G401.6 (cell line): ENCODE results near the gene OR52N1.

Experiments
- FAIRE-seq: peaks from 2 replicates; lab custom pipeline; 2012; peaks lifted over from hg19 to GRCh38; lab: Jason Lieb, UNC

Gene OR52N1

DNA sequence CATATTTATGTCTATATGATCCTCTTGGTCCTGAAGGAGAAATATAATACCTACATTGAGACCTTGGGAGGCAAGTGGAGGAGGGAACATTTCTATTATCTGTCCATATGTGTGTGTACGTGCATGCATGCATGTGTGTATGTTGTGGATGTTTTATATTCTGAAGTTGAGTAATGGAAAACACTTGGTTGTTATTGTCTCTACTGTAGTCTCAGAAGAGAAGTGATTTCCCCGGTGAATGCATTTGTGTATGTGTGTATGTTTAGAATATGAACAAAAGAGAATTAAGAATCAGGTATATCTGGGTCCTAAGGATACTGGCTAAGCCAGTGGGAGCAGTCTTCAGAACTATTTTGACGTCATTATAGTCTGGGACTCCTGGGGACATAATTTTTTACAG lies at the start of gene OR52N1:
OR52N1 (minus strand) TSS at position 101 of the 400 bp plus-strand sequence. CDS start 2,449 bp downstream, outside the sequence.
- FAIRE-seq, result no peak

DNA sequence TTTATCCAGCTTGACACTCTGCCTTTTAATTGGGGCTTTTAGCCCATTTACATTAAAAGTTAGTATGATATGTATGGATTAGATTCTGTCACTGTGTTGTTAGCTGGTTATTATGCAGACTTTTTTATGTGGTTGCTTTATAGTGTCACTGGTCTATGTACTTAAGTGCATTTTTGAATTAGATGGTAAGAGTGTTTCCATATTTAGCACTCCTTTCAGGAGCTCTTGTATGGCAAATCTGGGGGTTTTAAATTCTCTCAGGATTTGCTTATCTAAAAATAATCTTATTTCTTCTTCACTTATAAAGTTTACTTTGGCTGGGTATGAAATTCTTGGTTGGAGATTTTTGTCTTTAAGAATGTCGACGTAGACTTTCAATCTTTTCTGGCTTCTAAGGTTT lies 46.6 kb upstream of the OR52N1 start:
- no peak for FAIRE-seq

DNA sequence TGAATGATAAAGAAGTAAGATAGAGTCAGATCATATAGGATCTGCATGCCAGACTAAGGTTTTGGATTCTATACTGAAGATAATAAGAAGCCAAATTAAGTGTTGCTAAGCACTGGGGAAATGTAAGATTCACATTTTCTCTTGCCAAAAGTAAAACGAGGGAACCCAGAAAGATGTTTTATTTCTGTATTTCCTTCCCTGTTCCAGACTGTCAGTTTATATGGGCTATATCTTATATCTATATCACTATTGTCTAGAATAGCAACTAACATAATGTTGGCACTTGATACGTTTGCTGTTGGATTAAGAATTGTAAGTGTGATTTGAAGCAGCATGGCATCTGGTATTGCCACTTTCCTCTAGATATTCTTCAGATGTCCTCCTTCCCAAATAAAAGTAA lies 42.4 kb upstream of the OR52N1 start:
- no peak for FAIRE-seq

DNA sequence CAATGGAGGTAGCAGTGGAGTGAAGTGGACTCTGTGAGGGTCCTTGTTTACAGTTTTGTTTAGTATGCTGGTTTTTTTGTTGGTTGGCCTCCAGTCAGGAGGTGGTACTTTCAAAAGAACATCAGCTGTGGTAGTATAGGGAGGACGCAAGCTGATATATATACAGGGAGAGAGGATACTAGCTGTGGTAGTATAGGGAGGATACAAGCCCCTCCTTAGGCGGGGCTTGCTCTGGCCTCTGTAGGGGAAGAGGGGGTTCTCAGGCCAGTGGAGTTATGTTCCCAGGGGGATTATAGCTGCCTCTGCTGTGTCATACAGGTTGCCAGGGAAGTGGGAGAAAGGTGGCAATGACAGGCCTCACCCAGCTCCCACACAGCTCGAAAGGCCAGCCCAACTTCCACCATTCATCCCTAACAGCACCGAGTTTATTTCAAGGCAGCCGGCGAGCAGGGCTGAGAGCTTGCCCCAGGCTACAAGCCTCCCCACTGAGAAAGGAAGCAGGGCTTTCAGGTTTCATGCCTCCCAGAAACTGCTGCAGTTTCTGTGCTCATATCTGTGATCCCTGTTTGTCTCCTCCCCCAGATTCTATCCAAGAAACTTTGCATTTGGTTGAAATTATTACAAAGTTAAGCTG lies 40.2 kb upstream of the OR52N1 start:
- no peak for FAIRE-seq

DNA sequence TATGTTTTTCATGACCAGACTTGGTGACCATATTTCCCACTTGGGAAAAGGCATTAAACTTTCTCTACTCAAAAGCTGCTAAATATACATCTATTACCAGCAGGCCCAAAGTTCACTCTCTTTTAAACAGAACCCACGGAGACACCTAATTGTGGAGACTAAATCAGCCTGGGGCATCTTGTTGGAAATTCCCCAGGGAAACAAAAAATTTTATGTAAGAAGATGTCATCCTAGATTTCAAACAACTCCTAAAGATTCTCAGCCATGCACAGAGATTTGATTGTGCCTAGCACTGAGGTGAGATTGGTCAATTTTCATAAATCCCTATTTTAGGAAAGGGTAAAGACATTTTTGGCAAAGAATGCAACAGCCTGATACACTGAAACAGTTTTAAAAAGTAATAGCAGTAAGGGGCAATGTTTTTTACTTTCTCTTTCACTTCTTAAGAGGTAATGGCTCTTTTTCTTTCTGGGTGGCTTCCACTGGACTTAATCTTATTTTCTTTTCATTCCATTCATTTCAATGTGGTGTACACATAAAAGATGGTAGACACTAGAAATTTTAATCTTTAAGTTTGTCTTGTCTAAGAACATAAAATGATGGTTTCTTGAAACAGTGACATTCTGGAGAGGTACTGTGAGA lies 27.3 kb upstream of the OR52N1 start:
- FAIRE-seq, result no peak

DNA sequence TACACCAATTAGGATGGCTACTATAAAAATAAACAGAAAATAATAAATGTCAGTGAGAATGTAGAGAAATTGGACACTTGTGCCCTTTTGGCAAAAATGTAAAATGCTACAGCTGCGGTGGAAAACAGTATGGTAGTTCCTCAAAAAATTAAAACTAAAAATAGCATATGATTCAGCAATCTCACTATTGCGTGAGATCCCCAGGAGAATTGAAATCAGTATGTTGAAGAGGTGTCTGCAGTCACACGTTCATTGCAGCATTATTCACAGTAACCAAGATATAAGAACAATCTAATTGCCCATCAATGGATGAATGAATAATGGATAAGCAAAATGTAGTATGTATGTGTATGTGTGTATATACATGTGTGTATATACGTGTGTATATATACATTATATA lies 24.5 kb upstream of the OR52N1 start:
- no peak for FAIRE-seq

DNA sequence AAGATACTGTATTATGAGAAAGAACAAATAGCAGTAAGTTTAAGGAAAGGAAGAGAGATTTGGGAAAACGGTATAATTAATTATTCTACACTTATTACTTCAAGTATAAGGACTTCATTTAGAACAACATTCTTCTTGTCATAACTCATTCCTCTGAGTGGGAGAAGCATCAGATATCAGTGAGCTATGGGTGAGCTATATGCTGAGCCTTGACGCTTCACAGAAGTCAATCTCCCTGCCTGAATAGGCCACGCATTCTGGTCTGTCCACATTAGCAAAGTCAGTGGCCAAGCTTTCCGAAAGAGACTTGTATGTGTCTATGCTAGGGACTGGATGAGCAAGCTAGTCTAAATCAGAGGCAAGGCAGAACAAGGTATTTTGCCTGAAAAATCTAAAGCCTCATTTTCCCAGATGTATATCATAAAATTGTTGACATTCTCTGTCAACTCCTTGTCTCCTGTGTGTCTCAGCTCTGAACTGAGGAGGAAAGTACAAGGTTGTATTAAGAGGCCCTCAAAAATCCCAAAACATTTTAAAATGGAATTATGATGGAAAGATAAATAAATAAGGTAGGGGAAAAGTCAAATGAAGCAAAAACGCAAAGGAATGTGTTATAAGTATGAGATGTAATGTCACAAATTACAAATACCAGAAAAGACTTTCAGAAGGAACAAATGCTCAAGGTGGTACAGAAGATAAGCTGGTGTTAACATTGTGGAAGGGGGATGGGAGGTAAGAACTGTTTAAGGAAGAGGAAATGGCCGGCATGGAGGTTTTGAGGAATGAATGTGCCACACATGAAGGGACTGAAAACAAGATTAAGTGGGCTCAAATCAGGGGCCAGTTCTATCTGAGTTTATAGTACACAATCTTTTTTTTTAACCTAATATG lies 19.1 kb upstream of the OR52N1 start:
- FAIRE-seq, result no peak

DNA sequence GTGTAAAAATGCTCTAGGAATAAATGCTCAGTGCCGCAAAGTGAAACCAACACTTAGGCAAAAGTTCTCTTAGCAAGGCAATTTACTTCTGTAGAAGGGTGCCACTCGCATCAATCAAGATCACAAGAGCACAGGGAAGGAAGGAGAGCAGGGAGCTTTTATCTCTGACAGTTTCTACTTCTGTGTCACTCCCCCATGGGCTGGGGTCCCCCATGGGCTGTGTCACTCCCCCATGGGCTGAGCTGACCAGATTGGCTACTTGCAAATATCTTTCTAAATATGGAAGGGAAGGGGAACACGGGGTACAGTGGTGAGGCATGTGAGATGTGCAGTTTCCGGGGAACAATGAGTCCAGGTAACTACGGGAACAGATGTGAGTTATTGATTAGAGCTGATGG lies 18.1 kb upstream of the OR52N1 start:
- no peak for FAIRE-seq

DNA sequence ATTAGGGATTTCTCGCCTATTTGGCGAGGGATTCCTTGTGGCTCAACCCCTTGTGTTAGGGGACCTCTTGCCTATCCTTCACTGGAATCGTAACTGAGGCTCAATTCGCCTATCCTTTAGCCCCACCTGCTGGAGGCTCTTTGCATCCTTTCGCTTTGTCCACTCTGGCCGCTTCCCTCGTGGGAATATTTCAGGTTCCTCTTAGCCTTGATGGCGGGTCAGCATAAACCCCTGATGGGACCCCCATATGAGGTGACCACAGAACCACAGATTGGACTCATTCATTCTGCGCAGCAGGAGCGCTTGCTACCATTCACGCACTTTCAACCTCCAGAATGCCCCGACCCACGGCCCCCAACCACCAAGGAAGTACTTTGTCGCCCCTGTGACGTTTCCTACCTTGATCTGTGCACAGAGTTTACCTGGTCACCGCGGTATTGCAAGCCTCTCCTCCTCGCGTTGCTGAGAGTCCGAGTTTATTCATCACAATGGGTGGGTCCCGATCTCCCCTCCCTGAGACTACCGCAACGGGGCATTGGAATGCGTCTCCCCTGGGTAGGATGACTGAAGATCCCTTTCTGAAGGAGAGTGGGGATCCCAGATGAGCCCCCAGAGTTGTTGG lies 17.5 kb upstream of the OR52N1 start, which contains the start of gene OR52N2:
OR52N2 (plus strand) TSS at position 425 of the 622 bp plus-strand sequence. CDS start 11,412 bp downstream, outside the sequence.
- no peak for FAIRE-seq

DNA sequence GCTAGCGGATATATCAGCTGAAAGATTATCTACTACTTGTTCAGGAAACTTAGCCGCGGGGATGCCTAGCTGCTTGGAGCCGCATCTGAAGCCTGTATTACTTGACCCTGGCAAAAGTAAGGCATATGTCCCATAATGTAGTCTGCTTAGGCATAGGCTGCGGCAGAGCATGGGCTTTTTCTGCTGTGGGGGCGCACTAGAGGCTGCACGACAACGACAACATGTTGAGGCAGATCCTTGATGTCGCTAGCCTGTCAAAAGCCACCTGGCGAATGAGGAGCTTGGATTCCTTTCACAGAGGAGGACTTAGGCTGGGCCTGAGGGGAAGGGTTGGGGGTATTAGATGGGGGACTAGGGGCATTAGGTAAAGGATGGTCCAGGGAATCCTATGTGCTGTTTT lies 16.5 kb upstream of the OR52N1 start:
- FAIRE-seq, result no peak

DNA sequence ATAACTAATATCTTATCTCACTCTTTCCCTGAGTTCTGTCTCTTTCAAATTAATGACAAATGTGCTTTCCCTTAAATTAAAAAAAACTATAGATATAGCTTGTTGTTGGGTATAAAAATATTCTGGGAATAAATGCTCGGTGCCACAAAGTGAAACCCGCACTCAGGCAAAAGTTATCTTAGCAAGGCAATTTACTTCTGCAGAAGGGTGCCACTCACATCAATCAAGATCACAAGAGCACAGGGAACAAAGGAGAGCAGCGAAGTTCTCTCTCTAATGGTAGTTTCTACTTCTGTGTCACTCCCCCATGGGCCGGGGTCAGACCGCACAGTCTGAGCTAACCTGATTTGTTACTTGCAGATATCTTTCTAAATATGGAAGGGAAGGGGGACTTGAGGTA lies 12.9 kb upstream of the OR52N1 start:
- FAIRE-seq, result no peak

DNA sequence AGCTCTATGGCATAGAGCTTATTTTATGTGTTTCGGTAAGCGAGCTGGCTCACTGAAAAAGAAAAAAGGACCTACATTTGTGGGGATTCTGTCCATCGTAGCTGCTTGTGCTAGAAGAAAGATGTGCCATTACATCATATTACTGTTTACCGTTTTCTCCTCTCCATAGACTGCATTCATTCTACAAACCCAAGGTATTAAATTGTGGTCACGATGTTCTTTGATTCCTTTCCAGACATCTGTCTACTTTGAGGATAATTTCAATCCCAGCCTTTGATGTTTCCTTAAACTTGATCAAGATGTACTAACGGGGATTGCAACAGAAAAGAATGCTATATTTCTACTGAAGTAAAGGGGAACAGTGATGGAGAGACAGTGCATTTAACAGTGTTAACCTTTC lies 5.5 kb upstream of the OR52N1 start:
- FAIRE-seq, result no peak

DNA sequence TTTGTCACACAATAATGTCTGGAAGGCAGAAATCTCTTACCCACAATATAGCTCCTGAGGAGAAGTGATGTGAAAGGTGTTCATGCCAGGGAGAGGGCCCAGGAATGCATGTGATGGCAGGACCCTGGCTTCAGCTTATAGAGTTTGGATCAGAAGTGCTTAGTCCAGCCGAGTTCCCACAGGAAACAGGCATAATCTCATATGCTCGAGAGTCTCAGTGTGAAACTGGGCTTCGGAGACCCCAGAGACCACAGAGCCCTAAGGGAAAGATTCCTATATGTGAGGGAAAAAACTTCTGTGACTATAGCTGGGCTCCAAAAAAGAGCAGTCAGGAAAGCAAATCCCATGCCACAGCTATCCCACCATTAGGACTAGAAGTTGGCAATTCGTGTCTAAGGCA lies 7.8 kb downstream of the OR52N1 start, which contains the start of gene OR52N5:
OR52N5 (minus strand) TSS at position 101 of the 400 bp plus-strand sequence. CDS start 4,721 bp downstream, outside the sequence.
- no peak for FAIRE-seq

DNA sequence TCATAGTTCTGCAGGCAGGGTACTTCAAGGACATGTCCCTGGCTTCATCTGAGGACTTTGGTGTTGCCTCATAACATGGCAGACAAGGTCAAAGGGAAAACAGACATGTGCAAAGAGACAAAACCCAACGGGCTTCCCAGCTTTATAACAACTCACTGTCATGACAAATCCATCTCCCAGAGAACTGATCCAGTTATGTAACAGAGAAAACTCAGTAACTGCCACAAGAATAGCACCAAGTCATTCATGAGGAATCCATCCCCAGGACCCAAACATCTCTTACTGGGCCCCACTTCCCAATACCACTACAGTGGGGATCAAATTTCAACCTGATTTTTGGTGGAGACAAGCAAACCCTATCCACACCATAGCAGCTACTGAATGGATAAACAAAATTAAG lies 24.0 kb downstream of the OR52N1 start:
- no peak for FAIRE-seq

DNA sequence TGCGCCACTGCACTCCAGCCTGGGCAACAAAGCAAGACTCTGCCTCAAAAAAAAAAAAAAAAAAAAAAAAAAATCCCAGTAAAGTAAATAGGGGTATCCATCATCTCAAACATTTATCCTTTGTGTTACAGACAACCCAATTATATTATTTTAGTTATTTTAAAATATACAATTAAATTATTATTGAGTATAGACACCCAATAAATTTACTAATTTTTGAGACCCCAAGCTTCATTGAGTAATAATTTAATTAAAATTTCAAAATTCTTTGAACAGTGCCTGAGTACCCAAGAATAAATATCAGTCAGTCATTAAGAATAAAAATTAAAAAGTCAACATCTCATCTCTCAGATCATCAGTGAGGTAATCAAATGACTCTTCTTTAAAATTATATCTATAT lies 37.1 kb downstream of the OR52N1 start, which contains the start of gene OR52N4:
OR52N4 (plus strand) TSS at position 301 of the 400 bp plus-strand sequence. CDS start 498 bp downstream, outside the sequence.
- no peak for FAIRE-seq

DNA sequence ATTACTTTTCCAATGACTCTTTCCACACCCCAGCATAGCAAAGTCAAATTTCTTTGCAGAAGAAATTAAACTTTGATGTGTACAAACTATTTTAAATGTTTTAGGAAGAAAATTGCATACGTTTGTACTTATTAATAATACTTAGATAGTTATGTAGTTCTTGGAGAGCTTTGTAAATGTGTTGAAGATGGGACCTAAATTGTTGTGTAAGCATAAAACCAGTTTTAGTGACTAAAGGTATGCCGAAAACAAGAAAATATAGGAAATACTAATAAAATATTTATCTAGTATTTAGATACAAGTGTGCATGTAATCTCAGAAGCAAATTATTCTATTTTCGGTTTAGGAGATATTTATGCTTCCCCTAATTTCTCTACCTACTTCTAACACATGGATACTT lies 41.2 kb downstream of the OR52N1 start:
- FAIRE-seq, result no peak

DNA sequence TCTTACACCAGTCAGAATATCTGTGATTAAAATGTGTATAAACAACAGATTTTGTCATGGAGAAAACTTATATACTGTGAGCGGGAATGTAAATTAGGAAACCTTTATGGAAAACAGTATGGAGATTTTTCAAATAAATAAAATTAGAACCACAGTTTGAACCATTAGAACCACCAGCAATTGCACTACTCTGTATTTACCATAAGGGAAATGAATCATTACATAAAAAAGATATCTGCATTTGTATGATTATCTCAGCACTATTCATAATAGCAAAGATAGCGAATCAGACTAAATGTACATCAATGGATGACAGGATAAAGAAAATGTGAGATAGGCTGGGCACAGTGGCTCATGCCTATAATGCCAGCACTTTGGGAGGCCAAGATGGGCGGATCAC lies 44.5 kb downstream of the OR52N1 start:
- FAIRE-seq, result no peak

DNA sequence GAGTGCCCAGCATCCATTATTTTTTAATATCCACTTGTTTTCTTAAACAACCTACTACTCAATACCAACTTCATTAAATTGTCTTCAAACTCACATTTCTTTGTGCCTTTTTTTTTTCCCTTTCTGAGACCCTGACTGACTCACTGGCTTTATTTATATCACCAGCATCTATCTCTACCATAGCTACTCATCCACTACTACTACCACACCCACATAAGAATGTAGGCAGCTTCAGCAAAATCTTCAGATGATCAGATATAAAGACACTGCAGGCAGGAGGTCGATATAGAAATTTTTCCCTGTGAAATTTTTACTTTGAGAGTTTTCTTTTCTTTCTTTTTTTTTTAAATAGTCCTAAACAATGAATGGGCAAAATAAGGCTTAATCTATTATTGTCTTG lies 52.6 kb downstream of the OR52N1 start:
- no peak for FAIRE-seq

DNA sequence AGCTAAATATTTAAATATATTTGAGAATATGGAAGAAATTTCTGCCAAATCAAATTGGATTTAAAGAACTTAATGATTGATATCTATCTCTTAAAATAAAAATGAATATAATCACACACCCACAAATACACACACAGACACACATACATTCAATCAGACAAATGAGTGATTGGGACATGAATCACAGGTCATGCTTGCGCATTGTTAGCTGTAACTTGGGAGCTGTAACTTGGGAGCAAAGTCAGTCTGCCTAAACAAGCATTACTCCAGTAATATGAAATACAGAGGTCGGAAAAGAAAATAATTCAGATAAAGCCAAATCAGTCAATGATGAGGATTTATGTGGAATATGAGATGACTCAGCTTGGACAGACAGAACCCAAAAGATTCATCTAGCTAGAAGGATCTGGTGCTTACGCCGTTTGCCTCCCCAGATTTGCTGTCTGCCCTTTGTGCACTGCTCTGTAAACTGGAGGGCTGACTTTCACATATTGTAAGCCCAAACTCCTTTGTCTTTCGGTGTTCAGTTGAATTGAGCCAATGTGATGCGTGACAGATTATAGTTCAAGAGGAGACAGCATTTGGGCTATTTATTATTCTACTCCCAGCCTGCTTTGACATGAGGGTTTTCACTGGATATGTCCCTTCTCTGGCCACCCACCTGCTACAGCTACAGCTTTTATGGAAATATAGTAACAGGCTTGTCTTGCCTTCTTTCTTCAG lies 53.2 kb downstream of the OR52N1 start:
- FAIRE-seq, result no peak

DNA sequence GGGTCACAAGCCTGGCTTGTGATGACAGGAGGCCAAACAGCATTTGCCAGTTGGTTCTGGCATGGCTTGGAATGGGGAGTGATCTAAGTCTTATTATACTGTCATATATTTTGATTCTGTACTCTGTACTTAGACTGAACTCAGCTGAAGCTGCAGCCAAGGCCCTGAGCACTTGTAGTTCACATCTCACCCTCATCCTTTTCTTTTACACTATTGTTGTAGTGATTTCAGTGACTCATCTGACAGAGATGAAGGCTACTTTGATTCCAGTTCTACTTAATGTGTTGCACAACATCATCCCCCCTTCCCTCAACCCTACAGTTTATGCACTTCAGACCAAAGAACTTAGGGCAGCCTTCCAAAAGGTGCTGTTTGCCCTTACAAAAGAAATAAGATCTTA lies 54.0 kb downstream of the OR52N1 start:
- FAIRE-seq, result no peak
